PC-3 (cell line): ENCODE results near the gene LYZ.

Experiments
- EZH2phosphoT487 ChIP-seq: fragments of 300-600 bp; sonication (generic); IDR thresholded peaks from 2 replicates; pipeline ENCODE4 v1.6.1; 2018; ENCODE audit warnings: mild to moderate bottlenecking, antibody characterized with exemption, low read length, borderline replicate concordance
- TF ChIP-seq, protein P1 (sequence below): fragments of 300-600 bp; sonication (generic); conservative IDR thresholded peaks from 2 replicates; pipeline ENCODE4 v1.5.1; 2017; ENCODE audit warnings: antibody characterized with exemption, low read depth, mild to moderate bottlenecking, low read length

DNA sequence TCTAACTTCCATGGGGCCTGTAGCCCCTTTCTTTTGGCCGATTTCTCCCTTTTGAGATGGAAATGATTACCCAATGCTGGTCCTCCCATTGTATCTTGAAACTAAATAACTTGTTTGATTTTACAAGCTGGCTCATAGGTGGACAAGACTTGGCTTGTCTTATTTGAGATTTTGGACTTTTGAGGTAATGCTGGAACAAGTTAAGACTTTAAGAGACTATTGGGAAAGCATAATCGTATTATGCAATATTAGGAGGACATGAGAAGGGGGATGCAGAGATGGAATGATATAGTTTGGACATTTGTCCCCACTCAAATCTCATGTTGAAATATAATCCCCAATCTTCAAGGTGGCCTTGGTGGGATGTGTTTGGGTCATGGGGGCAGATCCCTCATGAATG, 49.2 kb upstream of the LYZ start:
- TF ChIP-seq, protein P1, sequence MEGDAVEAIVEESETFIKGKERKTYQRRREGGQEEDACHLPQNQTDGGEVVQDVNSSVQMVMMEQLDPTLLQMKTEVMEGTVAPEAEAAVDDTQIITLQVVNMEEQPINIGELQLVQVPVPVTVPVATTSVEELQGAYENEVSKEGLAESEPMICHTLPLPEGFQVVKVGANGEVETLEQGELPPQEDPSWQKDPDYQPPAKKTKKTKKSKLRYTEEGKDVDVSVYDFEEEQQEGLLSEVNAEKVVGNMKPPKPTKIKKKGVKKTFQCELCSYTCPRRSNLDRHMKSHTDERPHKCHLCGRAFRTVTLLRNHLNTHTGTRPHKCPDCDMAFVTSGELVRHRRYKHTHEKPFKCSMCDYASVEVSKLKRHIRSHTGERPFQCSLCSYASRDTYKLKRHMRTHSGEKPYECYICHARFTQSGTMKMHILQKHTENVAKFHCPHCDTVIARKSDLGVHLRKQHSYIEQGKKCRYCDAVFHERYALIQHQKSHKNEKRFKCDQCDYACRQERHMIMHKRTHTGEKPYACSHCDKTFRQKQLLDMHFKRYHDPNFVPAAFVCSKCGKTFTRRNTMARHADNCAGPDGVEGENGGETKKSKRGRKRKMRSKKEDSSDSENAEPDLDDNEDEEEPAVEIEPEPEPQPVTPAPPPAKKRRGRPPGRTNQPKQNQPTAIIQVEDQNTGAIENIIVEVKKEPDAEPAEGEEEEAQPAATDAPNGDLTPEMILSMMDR: no peak
- TF ChIP-seq EZH2phosphoT487: no peak
